CD4-positive, alpha-beta T cell treated with Interleukin-6 for 4 hours (primary cell): ENCODE results near the gene SMO.
"Not testable (repeated sequence)": the region's sequence is repeated elsewhere in the genome, so short reads cannot be mapped to it uniquely, and the experiment has no call there.

Experiments
- DNase-seq: peaks from one replicate; pipeline ENCODE4 v3.0.0-alpha.2; 2020; ENCODE audit warnings: mixed read lengths

The SMO gene

GRCh38 chr7:129240119-129240820, 51.8 kb downstream of the SMO start:
- no peak for DNase-seq

GRCh38 chr7:129244220-129244619, 55.8 kb downstream of the SMO start:
- DNase-seq: no peak

DNA sequence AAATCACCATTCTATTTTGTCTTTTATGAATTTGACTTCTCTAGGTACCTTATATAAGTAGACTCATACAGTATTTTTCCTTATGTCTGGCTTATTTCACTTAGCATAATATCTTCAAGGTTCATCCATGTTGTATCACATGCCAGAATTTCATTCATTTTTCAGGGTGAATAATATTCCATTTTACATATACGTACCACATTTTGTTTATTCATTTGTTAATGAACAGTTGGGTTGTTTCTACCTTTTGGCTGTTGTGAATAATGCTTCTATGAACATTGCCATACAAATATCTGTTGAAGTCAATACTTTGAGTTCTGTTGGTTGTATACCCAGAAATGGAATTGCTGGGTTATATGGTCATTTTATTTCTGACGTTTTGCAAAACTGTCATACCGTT, 57.1 kb downstream of the SMO start:
- no peak for DNase-seq

DNA sequence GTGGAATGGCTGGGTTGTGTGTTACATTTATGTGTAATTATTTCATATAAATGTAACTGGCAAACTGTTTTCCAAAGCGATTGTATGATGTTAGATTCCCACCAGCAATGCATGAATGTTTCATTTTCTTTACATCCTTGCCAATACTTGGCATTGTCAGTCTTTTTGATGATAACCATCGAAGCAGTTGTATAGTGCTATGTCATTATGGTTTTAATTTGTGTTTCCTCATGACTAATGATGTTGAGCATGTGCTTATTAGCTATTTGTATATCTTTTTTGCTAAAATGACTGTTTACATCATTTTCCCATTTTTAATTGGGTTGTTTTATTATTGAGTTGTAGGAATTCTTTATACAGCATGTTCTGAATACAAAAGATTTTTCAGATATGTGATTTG, 58.7 kb downstream of the SMO start:
- no peak for DNase-seq

GRCh38 chr7:129252128-129252527, 63.7 kb downstream of the SMO start:
- no peak for DNase-seq

GRCh38 chr7:129252603-129253002, 64.2 kb downstream of the SMO start:
- not testable (repeated sequence) for DNase-seq

GRCh38 chr7:129255800-129256199, 67.4 kb downstream of the SMO start:
- DNase-seq: no peak

GRCh38 chr7:129256221-129256620, 67.8 kb downstream of the SMO start:
- DNase-seq: no peak

DNA sequence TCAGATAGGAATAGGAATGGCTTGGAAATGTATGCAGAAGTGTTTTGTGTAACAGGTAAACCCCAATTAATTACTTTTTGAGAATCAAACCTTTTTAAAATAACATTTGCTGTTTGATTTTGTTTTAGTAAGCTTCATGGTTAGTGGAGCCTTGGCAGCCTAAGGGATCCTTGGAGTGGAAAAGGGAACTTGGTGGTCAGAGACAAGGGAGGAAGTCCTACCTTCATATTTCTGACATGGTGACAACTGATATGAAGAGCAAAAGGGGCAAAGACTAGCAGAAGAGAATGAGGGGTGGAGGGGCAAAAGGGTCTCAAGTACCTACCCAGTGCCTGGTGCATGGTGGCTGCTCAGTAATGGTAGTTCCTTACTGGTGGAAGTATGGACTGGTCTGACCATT, 68.7 kb downstream of the SMO start:
- DNase-seq: no peak

DNA sequence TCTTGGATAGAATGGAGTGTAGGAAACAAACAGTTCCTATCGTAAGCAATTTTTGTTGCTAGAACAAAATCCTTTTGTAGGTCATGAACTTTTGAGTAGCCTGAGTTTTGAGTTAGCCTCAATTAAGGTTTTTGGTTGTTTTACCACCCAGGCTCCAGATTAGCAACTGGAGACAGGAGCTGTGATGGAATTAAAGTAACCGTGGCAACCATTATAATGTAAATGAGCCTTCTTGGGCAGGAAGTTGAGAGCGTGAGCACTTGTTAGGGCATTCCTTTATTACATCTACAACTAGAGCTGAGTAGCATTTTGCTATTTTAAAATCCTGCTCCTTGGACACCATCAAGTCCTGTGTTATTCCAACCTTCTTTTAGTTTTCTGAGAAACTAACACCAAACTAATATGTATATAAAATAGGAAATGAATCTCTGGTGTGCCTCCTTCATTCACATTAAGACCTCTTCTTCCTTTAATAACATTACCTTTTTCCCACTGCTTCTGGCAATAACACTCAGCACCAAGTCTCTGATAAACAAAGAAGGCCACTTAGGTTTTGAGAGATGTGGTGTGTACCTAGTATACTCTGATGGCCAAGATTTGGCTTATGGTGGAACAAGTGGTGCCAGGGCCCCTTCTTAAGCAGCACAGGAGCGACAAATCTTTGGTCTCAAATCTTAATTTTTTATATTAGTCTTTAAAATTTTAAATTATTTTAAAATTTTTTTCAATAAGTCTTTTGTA, 70.4 kb downstream of the SMO start:
- no peak for DNase-seq

DNA sequence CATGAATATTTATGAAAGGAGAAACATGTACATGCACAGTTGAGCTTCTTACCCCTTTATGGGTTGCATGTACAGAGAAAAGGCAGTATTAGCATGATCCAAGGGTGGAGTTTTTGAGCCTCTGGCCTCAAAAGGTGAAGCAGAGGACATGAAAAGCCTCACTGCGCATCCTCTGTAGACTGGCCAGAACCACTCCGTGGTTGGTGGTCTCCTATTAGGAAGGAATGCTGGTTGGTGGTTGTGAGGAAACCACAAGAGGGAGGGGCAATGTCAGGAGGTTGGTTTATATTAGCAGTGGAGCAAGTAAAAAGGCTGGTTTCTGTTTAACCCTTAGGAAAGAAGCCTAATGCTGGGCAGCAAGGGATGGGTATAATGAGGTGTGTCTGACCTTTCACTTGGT, 73.9 kb downstream of the SMO start:
- DNase-seq: no peak
